ENCODE measurements around the gene C1orf21.

C1orf21 gene

GRCh38 chr1:184416946-184417345, 30.1 kb downstream of the C1orf21 start:
- DNase-seq, result no peak

- no peak for DNase-seq
These were observed 31.1 kb downstream of the C1orf21 start for GRCh38 chr1:184417916-184418315.

- no peak for DNase-seq
These were observed 32.0 kb downstream of the C1orf21 start for GRCh38 chr1:184418652-184419349.

- no peak for DNase-seq
These were observed 32.7 kb downstream of the C1orf21 start for GRCh38 chr1:184419350-184420161.

GRCh38 chr1:184422490-184423233, 35.8 kb downstream of the C1orf21 start:
- DNase-seq, result no peak

- no peak for DNase-seq
These were observed 36.8 kb downstream of the C1orf21 start for GRCh38 chr1:184423649-184424048.

GRCh38 chr1:184424157-184424556, 37.3 kb downstream of the C1orf21 start:
- DNase-seq, result no peak

GRCh38 chr1:184424945-184425344, 38.1 kb downstream of the C1orf21 start:
- DNase-seq, result no peak

- no peak for DNase-seq
These were observed 38.8 kb downstream of the C1orf21 start for GRCh38 chr1:184425449-184426277.

- no peak for DNase-seq
These were observed 39.4 kb downstream of the C1orf21 start for GRCh38 chr1:184426278-184426674.

GRCh38 chr1:184427722-184428121, 40.9 kb downstream of the C1orf21 start:
- DNase-seq, result no peak

- DNase-seq, result no peak
These were observed 41.8 kb downstream of the C1orf21 start for GRCh38 chr1:184428604-184429003.

GRCh38 chr1:184429335-184429734, 42.5 kb downstream of the C1orf21 start:
- DNase-seq, result no peak

GRCh38 chr1:184433956-184434502, 47.2 kb downstream of the C1orf21 start:
- no peak for DNase-seq

GRCh38 chr1:184437291-184437690, 50.5 kb downstream of the C1orf21 start:
- DNase-seq, result no peak

- no peak for DNase-seq
These were observed 51.5 kb downstream of the C1orf21 start for GRCh38 chr1:184438363-184438762.

GRCh38 chr1:184442260-184442659, 55.4 kb downstream of the C1orf21 start:
- no peak for DNase-seq

- no peak for DNase-seq
These were observed 56.4 kb downstream of the C1orf21 start for GRCh38 chr1:184443201-184443600.

GRCh38 chr1:184443624-184444023, 56.8 kb downstream of the C1orf21 start:
- no peak for DNase-seq

GRCh38 chr1:184445997-184446396, 59.2 kb downstream of the C1orf21 start:
- no peak for DNase-seq

- no peak for DNase-seq
These were observed 60.9 kb downstream of the C1orf21 start for GRCh38 chr1:184447651-184448185.

- DNase-seq, result no peak
These were observed 63.1 kb downstream of the C1orf21 start for GRCh38 chr1:184449916-184450315.

All from NCI-H1694 (cell line).